Kasumi-1 (cell line): ENCODE data around the gene PPIE.

Experiments used
- DNase-seq, 2 experiments: peaks; one replicate each; lab custom pipeline; 2025; lab: John Stamatoyannopoulos, UW

PPIE gene

GRCh38 chr1:39805385-39805784, 66.7 kb downstream of the PPIE start:
- DNase-seq, result no peak

- DNase-seq, result no peak
Measured at GRCh38 chr1:39808784-39809517, 70.3 kb downstream of the PPIE start.

- DNase-seq, result no peak
Measured at GRCh38 chr1:39812913-39813312, 74.2 kb downstream of the PPIE start.
